ENCODE results near the gene SYTL3.

SYTL3 gene

DNA sequence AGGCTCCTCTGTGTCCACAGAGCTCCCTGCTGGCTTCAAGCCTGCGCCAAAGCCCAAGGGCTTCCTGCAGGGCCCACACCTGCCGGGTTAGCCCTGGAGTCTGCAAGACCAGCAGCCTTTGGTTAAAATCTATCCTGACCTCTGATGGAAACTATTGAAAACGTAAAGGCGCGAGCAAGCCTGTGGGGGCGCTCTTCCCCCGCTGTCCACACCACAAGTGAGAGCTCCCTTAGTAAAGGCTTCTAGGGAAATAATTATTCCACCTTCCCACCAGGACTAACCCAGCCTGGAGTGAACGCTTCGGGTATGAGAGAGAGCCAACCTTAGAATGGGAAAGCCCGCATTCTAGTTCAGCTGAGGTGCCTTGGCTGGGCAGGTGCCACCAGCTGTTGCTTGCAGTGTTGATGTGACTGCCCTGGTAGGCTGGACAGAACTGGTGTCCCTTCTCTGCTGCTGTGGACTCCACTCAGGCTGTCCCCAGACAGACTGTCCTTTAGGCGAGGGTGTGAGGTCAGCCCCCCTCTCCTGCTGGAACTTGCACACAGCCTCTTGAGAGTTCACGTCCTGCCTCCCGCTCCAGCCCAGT is 68.7 kb downstream of the SYTL3 start:
- Mint-ChIP-seq H3K27me3 (no peaks in the 10 kb centered on the region), H3K9me3 (ENCODE audit: low read depth) (no peaks in the 10 kb centered on the region), H3K4me3 (no peak overlapping the region), H3K27ac (no peak overlapping the region), H3K36me3 (peaks cover 24% of the 10 kb centered on the region), H3K4me1 (ENCODE audit: low read depth) (peaks cover 52% of the 10 kb centered on the region)

GRCh38 chr6:158722176-158722729 is 72.4 kb downstream of the SYTL3 start:
- Mint-ChIP-seq H3K36me3 (peaks cover 25% of the 10 kb centered on the region), H3K27me3 (no peaks in the 10 kb centered on the region), H3K4me3 (no peak overlapping the region), H3K4me1 (ENCODE audit: low read depth) (peaks cover 38% of the 10 kb centered on the region), H3K27ac (no peak overlapping the region), H3K9me3 (ENCODE audit: low read depth) (no peaks in the 10 kb centered on the region)

GRCh38 chr6:158725704-158726103 is 75.8 kb downstream of the SYTL3 start:
- Mint-ChIP-seq H3K27me3 (no peaks in the 10 kb centered on the region), H3K36me3 (peaks cover 24% of the 10 kb centered on the region), H3K4me3 (no peak overlapping the region), H3K27ac (no peak overlapping the region), H3K9me3 (ENCODE audit: low read depth) (no peaks in the 10 kb centered on the region), H3K4me1 (ENCODE audit: low read depth) (peaks cover 10% of the 10 kb centered on the region)

DNA sequence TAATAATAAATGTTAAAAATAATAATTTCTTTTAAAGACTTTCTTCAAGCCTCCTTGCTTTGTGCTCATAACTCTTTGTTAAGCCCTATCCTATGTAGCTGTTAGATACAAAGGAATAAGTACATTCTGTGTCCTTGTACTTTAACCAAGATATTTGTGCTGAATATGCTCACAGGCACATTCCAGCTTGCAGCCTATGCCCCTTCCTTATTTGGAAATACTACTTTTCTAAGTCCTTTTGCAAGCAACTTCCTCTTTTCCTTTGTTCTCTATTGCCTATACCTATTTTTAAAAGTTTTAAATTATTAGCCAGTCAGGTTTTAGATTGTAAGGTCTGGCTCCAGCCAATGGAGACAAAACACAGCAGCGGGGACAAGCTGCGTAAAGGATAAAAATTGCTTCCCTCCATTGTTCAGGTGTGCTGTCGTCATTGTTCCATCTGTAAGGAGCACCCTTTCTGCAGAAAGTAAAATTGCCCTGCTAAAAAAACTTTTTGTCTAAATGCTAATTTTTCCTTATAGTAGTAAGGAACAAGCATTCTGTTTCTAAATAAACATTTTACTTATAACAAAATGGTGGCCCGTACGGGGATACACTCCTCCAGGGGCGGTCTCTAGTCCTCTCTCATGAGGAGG is 80.2 kb downstream of the SYTL3 start:
- Mint-ChIP-seq H3K4me3 (no peak overlapping the region), H3K9me3 (ENCODE audit: low read depth) (no peaks in the 10 kb centered on the region), H3K27me3 (no peaks in the 10 kb centered on the region), H3K4me1 (ENCODE audit: low read depth) (no peaks in the 10 kb centered on the region), H3K36me3 (peaks cover 30% of the 10 kb centered on the region), H3K27ac (no peak overlapping the region)

- no peak overlapping the region for H3K27ac Mint-ChIP-seq
- H3K4me3 Mint-ChIP-seq, result no peak overlapping the region
- H3K4me1 Mint-ChIP-seq (ENCODE audit: low read depth), result no peaks in the 10 kb centered on the region
- peaks cover 30% of the 10 kb centered on the region for H3K36me3 Mint-ChIP-seq
- H3K27me3 Mint-ChIP-seq, result no peaks in the 10 kb centered on the region
- H3K9me3 Mint-ChIP-seq (ENCODE audit: low read depth), result no peaks in the 10 kb centered on the region
Observed at GRCh38 chr6:158730541-158730907, 80.7 kb downstream of the SYTL3 start.

DNA sequence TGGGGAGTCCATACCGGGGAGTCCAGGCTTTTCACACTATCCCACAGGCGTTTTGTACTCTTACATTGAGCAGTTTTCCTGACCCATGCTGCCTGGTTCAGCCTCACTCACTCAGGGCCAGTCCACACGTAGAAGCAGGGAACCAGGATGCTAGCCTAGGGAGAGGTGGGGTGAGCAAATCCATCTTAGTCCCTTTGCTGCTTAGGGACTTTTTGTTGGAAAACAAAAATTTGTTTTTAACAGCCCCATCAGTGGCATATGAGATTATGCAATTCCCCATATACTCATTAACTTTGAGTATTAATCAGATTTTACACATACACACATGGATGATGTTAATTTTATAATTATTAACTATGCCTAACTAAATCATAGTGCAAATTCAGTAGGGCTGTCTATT is 85.2 kb downstream of the SYTL3 start:
- no peaks in the 10 kb centered on the region for H3K4me1 Mint-ChIP-seq (ENCODE audit: low read depth)
- no peaks in the 10 kb centered on the region for H3K27me3 Mint-ChIP-seq
- no peak overlapping the region for H3K27ac Mint-ChIP-seq
- peaks cover 10% of the 10 kb centered on the region for H3K9me3 Mint-ChIP-seq (ENCODE audit: low read depth)
- H3K4me3 Mint-ChIP-seq, result no peak overlapping the region
- peaks cover 37% of the 10 kb centered on the region for H3K36me3 Mint-ChIP-seq

- Mint-ChIP-seq H3K9me3 (ENCODE audit: low read depth) (peaks cover 10% of the 10 kb centered on the region), H3K36me3 (peaks cover 33% of the 10 kb centered on the region), H3K27me3 (no peaks in the 10 kb centered on the region), H3K4me3 (no peak overlapping the region), H3K27ac (no peak overlapping the region), H3K4me1 (ENCODE audit: low read depth) (no peaks in the 10 kb centered on the region)
Observed at GRCh38 chr6:158737082-158737709, 87.3 kb downstream of the SYTL3 start.

DNA sequence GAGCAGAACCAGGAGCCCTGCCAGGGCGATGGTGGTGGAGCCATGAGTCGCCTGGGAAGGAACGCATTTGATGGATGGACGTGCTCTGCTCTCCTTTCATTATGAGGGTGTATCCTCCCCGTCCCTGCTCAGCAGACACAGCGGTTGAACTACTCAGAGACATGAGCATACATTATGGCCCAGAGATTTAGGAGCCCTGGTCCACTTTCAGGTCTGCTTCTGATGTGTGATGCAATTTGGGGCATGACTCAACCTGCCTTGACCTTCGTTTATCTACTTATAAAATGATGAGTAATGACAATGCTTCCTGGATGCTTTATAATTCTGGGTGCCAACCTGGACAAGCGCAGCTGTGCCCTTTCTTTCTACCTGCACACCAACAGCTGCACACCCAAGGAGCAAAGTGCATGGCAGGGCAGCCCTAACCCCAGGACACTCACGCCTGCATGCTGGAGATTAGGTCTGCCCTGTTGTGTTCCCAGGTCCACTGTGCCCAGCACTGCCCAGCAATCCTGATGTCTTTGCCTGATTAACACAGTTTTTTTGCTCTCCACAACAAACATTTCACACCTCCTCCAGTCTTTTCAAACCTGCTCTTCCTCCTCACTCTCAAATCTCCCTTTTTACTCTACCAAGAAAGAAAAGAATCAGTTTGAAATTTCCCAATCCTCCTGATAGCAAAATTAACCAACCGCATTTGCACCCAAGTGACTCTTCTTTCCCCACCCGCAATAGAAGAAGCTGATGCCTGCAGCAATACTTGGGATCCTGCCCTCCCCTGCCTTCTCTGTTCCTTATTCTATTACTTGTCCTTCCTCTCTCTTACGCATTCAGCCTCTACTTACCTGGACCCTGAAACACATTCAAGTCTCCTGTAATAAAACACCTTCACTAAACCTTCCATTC is 88.1 kb downstream of the SYTL3 start:
- H3K4me1 Mint-ChIP-seq (ENCODE audit: low read depth), result no peaks in the 10 kb centered on the region
- H3K9me3 Mint-ChIP-seq (ENCODE audit: low read depth), result peaks cover 10% of the 10 kb centered on the region
- H3K27ac Mint-ChIP-seq, result no peak overlapping the region
- H3K36me3 Mint-ChIP-seq, result peaks cover 28% of the 10 kb centered on the region
- H3K4me3 Mint-ChIP-seq, result no peak overlapping the region
- H3K27me3 Mint-ChIP-seq, result no peaks in the 10 kb centered on the region

DNA sequence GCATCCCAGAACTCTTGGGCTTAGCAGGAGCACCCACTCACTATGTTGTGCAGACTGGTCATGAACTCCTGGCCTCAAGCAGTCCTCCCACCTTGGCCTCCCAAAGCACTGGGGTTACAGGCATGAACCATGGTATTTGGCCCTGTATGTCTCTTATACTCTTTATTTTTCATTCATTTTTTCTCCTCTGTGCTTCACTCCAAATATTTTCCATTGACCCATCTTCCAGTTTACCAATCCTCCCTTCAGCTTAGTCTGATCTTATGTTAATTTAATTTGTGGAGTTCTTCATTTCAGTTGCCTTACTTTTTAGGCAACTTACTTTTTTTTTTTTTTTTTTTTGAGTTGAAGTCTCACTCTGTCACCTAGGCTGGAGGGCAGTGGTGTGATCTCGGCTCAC is 89.8 kb downstream of the SYTL3 start:
- Mint-ChIP-seq H3K27ac (no peak overlapping the region), H3K9me3 (ENCODE audit: low read depth) (peaks cover 10% of the 10 kb centered on the region), H3K4me1 (ENCODE audit: low read depth) (no peaks in the 10 kb centered on the region), H3K4me3 (no peak overlapping the region), H3K36me3 (peaks cover 30% of the 10 kb centered on the region), H3K27me3 (no peaks in the 10 kb centered on the region)

DNA sequence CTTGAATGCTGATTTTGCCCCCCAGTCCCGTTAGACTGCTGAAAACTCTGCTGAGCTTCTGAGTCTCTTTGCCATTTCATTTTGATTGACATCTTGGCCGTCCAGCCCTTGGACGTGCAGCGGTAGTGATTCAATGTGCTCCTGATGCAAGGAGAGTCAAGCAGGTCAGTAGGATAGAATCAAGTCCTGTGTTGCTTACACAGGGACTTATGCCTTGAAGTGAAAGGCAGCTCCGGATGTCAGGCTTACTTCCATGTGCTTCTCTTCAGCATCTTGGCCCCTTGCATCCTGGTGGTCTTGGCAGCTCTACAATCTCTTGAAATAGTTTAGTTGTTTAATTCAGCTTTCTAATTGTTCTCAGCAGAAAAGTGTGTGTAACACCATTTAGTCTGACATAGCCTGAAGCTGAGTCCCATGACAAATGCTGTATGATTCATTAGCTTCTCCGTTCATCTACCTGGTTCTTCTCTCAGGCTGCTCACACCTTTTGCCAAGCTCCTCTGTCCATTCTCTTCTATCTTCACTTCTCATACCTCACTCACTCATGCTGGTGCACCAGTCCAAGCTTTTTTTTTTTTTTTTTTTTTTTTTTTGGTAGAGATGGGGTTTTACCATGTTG is 93.3 kb downstream of the SYTL3 start:
- Mint-ChIP-seq H3K36me3 (peaks cover 27% of the 10 kb centered on the region), H3K9me3 (ENCODE audit: low read depth) (peaks cover 10% of the 10 kb centered on the region), H3K27ac (no peak overlapping the region), H3K4me3 (no peak overlapping the region), H3K4me1 (ENCODE audit: low read depth) (no peaks in the 10 kb centered on the region), H3K27me3 (no peaks in the 10 kb centered on the region)

- H3K27ac Mint-ChIP-seq, result no peak overlapping the region
Observed at GRCh38 chr6:158744986-158745430, 95.2 kb downstream of the SYTL3 start.

GRCh38 chr6:158751224-158751623 is 101.4 kb downstream of the SYTL3 start:
- Mint-ChIP-seq H3K27ac (no peak overlapping the region), H3K27me3 (no peaks in the 10 kb centered on the region), H3K36me3 (peaks cover 8% of the 10 kb centered on the region), H3K4me3 (no peak overlapping the region), H3K4me1 (ENCODE audit: low read depth) (no peaks in the 10 kb centered on the region), H3K9me3 (ENCODE audit: low read depth) (no peaks in the 10 kb centered on the region)

More at GRCh38 chr6:158744986-158745430, 95.2 kb downstream of the SYTL3 start:
- no peak overlapping the region for H3K4me3 Mint-ChIP-seq
- H3K36me3 Mint-ChIP-seq, result peaks cover 18% of the 10 kb centered on the region
- H3K4me1 Mint-ChIP-seq (ENCODE audit: low read depth), result no peaks in the 10 kb centered on the region
- no peaks in the 10 kb centered on the region for H3K27me3 Mint-ChIP-seq
- no peaks in the 10 kb centered on the region for H3K9me3 Mint-ChIP-seq (ENCODE audit: low read depth)

- no peaks in the 10 kb centered on the region for H3K4me1 Mint-ChIP-seq (ENCODE audit: low read depth)
- H3K27me3 Mint-ChIP-seq, result no peaks in the 10 kb centered on the region
- H3K9me3 Mint-ChIP-seq (ENCODE audit: low read depth), result no peaks in the 10 kb centered on the region
- H3K4me3 Mint-ChIP-seq, result no peak overlapping the region
- H3K36me3 Mint-ChIP-seq, result peaks cover 8% of the 10 kb centered on the region
- H3K27ac Mint-ChIP-seq, result no peak overlapping the region
Observed at GRCh38 chr6:158751921-158752320, 102.1 kb downstream of the SYTL3 start.

DNA sequence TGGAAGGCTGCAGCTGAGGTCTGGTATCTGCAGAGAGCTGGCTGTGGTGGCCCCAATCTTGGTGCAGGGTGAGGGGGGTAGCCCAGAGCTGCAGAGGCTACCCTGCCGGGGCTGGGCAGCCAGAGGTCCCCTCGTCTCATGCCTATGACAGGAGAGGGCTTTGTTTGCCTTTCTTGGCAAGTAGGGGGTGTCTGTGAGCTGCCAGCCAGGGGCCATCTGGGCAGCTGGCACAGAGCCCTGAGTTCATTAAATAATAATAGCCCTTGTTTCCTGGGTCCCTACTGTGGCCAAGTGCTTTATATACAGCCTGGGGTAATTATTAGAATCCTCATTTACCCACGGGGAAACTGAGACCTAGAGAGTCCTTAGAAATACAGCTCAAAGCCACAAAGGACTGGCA is 102.8 kb downstream of the SYTL3 start:
- H3K36me3 Mint-ChIP-seq, result peaks cover 8% of the 10 kb centered on the region
- no peak overlapping the region for H3K4me3 Mint-ChIP-seq
- no peaks in the 10 kb centered on the region for H3K9me3 Mint-ChIP-seq (ENCODE audit: low read depth)
- no peak overlapping the region for H3K27ac Mint-ChIP-seq
- no peaks in the 10 kb centered on the region for H3K4me1 Mint-ChIP-seq (ENCODE audit: low read depth)
- H3K27me3 Mint-ChIP-seq, result no peaks in the 10 kb centered on the region

Data from activated naive CD8-positive, alpha-beta T cell (primary cell).